ENCODE measurements around the gene RPL4.
A peak's percentile ranks its signal among the peaks of the same experiment; 100 is the strongest.
"Not testable (repeated sequence)": the region's sequence is repeated elsewhere in the genome, so short reads cannot be mapped to it uniquely, and the experiment has no call there.

The RPL4 gene

DNA sequence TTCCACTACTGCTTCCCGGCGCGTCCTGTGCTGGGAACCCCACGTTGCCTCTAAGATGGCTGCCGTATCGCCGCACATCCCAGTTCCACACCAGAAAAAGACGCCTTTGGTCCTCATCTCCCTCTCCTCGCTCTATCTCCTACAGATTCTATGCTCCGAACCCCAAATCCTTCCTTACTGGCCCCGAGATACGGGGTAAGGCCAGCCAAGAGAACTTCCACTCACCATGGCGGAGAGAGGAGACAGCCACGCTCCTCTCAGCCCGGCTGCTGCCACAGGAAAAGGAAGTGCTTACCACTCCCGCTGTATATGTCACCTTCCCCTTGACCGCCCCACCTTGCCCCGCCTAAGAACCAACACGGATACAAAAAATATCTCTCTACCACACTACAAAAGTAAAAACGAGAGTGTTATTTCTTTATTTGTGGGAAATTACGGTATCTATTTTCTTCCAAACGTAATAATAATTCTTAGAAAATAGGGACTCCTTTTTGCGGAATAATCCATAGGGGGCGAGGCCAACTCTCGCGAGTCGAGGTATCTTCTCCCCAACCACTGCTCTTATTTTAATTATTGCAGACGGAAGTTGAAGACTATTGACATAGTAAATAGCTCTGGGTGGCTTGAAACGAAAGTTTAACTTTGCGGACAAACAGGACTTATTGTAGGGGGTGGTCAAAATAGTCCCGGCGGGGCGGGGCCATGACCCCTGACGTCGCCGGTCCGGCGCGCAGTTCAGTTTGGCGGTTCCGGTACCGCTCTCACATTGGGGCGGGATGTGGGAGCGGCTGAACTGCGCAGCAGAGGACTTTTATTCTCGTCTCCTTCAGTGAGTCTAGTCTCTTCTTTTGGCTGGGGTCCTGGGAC lies at the start of gene RPL4, which contains the start of gene ZWILCH:
RPL4 (minus strand) TSS at position 293 of the 867 bp plus-strand sequence; CDS start at position 228, 65 bp downstream.
ZWILCH (plus strand) TSS at position 764 of the 867 bp plus-strand sequence; CDS start at position 777, 13 bp downstream.
- DNase-seq: peak; percentile 90

DNA sequence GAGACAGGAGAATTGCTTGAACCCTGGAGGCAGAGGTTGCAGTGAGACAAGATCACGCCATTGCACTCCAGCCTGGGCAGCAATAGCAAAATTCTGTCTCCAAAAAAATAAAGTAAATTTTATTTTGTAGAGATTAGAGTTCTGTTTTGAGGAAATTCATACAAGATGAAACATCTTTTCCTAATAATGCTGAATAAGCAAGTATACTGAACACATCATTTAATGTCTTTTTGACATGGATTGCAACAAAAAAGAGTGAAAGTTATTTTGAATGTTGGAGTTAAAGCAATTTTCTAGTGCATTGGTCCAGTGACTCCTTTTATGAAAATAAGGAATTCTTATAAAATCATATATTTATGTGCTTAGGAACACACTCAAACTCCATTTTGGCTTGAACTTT lies 40.6 kb upstream of the RPL4 start:
- DNase-seq: no peak

DNA sequence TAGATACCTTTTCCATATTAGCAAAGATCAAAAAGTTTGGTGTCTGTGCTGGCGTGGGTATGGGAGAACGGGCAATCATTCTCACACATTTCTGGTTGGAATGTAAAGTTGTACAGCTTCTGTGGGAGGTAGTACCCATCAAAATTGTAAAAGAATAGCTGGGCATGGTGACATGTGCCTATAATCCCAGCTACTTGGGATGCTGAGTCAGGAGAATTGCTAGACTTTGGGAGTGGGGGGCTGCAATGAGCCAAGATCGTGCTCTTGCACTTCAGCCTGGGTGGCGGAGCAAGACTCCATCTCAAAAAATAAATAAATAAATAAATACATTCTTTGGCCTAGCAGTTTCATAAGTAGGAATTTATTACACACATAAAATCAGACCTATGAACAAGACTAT lies 38.2 kb upstream of the RPL4 start:
- no peak for DNase-seq

DNA sequence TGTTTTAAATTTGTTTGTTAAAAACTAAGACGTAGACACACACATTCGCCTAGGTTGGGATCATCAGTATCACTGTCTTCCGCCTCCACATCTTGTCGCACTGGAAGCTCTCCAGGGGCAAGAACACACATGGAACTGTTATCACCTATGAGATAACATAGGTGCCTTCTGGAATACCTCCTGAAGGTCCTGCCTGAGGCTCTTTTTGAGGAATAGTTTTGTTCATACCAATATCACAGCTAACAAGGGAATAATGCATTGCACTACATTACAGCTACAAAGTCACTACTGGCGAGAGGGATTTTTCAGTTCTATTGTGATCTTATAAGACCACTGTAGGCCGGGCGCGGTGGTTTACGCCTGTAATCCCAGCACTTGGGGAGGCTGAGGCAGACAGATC lies 30.4 kb upstream of the RPL4 start:
- DNase-seq: no peak

DNA sequence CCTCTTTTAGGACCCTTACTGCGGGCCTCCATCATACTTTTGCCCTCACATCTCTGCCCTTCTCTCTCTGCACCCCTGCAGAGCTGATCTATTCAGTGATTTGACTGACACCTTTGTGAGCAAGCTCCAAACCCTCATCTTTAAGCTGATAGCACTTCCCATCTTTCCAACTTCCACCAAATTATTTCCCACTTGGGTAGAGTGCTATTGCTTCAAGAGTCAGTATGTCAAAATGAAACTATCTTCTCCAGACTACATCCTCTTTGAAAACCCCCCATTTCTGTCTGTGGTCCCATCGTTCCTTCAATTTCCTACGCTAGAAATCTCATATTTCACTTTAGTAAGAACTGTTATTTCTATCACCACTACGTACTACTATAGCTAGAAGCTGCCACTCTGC lies 20.2 kb upstream of the RPL4 start:
- DNase-seq: no peak

DNA sequence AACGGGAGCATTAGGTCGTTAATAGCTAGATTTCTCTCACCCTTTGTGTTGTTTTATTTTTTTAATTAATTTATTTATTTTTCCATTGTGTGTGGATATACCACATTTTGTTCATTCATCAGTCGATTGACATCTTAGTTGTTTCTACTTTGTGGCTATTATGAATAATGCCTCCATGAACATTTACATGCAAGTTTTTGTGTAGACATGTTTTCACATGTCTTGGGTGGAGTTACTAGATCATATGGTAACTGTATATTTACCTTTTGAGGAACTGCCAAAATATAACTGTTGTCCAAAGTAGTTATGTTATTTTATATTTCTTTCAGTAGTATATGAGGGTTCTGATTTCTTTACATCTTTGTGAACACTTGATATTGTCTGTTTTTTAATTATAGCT lies 19.3 kb upstream of the RPL4 start:
- DNase-seq: no peak

DNA sequence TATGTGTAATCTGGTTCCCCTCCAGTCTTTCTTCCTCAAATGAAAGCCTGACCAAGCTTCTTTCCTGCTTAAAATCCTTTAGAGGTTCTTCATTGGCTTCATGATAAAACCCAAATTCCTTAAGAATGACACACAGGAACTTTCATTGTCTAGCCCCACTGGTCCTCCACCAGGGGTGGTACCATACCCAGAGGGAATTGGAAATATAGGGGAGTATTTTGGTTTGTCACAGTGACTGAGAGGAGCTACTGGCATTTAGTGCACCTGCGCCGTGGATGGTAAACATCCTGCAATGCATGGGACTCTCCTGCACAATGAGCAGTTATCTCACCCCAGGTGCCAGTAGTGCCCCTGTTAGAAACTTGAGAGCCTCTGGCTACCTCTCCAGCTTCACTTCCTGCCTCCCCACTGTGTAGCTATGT lies 11.3 kb upstream of the RPL4 start:
- no peak for DNase-seq

DNA sequence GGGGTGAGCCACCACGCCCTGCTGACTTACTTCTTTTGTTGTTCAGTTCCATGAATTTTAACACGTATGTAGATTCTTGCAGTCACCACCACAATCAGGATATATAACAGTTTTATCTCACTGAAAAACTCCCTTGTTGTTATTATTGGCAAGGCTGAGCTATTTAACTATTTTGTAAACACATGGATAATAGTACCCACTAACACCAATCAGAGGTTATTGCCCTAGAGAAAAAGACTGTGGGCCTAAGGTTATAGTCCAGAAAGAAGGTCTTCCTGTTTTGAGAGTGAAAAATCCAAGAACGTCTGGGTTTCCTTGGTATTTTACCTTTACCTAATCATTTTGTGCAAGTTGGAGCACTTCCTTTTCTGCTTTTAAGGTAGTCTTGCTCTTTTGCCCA lies 9.9 kb upstream of the RPL4 start:
- no peak for DNase-seq

DNA sequence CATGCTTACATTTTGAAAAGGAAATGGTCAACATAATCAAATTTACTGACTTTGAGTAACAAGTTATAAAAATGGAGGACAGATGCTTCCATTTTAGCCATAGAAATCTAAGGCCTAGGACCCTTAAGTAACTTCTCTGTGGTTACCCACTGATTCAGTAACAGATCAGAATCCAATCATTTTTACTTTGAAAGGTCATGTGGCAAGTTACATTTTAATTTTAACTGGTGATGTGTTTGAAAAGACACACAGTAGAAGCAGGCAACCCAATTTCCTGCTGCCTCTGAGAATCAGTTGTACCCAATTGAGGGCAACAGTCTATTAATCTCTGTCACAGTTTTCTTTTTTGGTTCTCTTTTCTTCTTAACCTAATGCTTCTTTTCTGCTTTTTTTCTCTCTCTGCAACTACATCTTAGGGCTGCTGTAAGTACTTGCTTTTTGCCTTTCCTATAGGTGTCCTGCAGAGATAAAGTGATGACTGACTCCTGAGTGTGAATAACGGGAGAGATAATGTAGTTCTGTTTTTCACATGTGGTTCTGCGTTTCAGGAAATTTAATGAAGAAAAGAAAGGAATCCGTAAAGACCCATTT lies 3.7 kb upstream of the RPL4 start:
- no peak for DNase-seq

DNA sequence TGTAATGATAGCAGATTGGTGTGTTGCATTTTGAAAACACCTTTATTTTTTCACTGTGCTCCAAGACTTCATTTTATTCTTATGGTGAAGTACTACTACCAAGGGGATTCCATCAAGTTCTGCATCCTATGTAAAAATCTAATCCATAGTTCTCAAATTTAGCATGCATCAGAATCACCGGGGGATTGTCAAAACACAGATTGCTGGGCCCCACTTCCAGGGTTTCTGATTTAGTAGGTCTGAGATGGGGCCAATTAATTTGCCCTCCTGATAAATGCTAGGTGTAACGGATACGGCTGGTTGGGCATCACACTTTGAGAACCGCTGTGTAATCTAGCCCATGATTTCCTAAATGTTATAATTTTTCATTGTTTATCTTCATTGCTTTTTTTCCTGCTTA lies 1.2 kb upstream of the RPL4 start:
- DNase-seq: no peak

DNA sequence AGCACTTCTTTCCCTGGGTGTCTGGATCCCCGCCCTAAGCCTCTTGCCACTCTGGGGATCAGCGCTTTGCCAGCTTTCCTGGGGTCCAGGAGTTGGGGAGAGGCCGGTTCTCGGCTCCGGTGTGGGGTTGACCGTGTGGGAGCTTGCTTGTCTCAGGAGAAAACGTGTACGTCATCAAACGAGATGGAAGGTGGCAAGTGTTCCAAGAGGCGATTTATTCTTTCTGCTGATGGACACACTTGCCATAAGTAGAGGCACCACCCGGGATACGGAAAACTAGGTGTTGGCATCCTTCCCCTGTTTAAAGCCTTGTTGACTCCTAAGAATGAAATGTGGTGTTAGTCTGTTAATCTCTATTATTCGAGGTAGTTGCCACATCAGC lies 766 bp upstream of the RPL4 start:
- no peak for DNase-seq

DNA sequence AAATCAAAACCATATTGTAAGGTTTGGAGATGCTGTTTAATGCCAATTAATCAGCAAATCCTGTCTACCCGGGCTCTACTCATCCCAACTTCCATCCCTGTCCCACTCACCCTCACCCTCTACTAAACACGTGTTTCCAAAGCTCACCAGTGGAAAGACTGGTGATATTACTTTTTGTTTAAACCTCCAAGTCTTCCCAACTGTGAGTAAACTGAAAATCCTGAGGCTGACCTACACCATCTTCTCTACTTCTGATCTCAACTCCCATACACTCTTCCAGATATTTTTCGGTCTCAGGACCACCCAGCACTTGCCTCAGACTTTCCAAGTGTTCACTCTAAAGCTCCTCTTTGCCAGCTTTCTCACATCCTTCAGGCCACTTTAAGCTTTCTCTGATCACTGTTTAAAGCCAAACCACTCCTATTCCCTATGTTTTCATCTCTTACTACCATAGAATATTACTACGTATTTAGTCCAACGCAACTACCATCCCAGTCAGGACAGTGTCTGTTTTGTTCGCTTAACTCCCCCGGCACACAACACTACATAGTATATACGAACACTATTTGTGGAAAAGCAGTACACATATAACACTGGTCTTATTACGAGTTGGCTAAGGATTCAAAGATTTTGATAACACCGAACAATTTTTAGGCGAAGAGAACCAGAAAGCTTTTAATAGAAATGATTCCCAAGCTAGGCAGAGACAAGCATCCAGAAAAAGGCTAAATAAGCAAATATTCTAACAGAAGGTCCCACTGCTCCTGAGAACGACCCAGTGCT lies 684 bp downstream of the RPL4 start:
- peak; percentile 24 for DNase-seq

DNA sequence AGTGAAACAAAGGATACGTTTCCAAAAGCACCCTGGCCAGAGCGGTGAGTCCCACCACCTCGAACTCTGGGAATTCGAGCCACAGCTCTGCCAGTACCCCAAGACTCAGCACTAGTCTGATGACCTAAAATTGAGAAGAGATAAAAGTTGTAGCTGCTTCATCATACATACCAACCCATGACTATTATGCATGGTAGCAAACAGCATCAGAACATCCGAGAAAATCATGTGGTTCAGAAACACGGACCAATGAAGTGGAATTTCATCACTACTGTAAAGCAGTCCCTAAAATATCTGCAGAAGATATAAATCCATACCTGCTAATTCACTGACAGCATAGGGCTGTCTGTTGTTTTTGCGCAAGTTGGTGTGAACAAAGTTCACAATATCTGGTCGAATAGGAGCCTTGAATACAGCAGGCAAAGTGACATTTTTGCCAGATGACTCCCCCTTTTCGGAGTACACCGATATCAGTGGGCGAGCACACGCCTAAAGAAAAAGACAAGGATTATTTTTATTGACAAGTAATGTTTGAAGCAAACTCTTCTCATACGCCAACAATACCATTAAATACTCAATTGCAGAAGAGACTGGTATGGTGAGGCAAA lies 1.5 kb downstream of the RPL4 start:
- peak; percentile 20 for DNase-seq

DNA sequence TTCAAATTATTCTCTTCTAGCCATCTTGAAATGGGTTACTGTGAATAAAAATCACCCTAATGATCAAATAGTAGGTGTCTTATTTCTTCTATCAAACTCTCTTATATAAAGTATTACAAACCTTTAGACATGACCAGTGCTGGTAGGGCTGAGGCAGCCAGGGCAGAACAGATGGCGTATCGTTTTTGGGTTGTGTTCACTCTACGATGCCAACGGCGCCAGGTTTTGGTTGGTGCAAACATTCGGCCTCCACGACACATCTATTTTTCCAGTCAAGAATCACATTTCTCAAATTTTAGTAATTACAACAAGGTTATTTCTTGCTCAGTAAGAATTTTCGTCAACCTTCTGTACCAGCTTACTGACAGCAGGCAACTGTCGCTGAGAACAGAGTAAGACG lies 2.2 kb downstream of the RPL4 start:
- no peak for DNase-seq

DNA sequence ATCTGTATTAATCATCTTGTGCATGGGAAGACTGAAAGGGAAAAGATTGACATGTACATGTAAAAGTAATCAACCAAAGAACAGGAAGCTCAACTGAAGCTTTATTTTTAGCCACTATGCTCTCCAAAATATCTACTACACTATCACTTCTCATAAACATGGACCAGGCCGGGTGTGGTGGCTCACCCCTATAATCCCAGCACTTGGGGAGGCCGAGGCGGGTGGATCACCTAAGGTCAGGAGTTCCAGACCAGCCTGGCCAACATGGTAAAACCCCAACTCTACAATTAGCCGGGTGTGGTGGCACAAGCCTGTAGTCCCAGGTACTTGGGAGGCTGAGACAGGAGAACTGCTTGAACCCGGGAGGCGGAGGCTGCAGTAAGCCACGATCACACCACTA lies 4.3 kb downstream of the RPL4 start:
- DNase-seq: not testable (repeated sequence)

DNA sequence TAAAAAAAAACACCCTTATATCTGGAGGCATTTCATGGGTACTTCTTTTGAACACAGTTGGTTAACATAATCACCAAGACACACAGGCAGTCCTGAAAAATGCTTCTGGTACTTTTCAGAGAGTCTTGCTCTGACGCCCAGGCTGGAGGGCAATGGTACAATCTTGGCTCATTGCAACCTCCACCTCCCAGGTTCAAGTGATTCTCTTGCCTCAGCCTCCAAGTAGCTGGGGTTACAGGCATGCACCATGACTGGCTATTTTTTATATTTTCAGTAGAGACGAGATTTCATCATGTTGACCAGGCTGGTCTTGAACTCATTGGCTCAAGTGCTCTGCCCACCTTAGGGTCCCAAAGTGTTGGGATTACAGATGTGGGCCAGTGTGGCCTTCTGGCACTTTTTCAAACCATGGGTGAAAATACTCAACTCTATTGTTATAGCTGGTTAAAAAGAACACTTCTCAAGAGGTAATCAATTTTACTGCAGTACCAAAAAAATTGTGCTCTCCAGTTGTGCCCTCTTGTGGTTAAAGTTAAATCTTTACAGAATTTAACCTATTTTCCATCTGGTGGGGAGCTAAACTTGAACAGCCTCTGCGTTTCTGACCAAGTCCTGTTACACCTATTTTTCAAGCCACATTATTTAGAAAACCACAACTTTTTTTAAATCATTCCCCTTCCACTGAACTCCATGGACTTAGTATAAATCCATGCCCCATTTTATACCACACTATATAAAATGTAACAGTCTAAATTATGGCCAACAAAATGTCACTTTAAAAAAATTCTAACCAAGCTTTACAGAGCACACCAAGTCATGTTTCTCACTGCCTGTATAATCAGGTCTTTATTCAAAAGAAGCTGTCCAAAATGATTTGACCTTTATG lies 5.9 kb downstream of the RPL4 start:
- DNase-seq: peak; percentile 64

DNA sequence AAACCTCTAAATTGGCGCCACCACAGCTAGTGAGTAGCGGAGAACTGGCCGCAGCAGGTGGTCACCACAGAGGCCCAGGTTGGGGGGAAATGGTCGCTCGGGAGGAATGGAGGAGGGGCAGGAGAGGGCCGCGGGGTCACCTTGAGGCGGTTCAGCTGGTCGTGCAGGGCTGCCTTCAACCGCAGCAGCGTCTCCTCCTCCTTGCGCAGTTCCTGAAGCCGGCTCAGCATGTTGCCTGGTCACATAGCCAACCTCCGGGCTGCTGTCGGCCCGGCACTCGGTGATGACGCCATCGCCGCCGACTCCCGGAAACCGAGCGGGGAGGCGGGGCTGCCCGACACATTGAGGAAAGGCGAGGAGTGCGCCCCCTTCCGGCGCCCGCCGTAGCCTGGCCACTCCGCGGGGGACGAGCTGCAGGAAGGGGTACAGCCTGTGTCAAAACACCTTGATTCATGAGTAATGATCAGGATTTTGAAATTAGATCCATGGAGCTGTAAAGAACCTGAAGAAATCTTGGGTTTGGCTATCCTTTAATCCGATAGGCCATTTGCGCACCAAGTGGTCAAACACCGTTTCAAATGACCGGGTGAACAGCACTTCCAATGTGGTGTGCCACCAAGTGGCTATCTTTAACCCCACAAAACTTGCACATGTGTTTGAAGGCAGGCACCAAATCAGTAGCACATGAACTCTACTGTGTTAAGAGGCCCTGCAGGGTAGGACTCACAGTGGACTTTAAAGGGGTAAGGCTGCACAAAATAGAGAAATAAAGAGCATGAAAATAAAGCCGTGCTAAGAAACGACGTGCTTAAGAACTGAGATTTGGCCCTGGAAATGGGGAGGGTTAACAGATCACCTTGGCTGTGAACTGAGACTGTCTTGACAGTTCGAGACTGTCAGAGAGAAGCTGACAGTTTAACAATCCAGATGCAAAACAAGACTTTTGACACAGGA lies 6.9 kb downstream of the RPL4 start, which contains the start of gene SNAPC5:
SNAPC5 (minus strand) TSS at position 261 of the 954 bp plus-strand sequence; CDS start at position 230, 31 bp downstream.
- peak; percentile 94 for DNase-seq

DNA sequence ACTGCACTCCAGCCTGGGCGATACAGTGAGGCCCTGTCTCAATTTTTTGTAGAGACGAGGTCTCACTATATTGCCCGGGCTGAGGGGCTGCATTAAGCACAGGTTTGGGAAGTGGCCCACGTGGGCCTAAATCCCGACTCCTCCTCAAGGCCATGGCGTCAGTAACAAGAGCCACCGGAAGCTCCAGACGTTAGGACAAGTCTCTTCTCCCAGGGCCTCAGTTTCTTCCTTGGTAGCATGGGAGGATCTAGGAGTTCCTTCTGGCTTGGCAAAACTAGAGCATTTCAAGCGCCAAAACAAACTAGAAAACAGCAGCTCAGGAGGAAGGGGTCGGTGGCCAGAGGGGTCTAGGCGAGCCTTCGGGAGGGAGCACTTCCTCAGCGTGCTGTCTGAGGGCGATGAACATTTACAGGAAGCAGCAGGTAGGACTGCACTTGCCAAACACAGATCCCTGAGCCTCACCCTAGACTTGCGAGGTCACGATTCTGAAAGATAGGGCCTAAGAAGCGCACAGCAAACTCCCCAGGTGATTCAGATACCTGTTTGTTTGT lies 7.6 kb downstream of the RPL4 start:
- peak; percentile 57 for DNase-seq

DNA sequence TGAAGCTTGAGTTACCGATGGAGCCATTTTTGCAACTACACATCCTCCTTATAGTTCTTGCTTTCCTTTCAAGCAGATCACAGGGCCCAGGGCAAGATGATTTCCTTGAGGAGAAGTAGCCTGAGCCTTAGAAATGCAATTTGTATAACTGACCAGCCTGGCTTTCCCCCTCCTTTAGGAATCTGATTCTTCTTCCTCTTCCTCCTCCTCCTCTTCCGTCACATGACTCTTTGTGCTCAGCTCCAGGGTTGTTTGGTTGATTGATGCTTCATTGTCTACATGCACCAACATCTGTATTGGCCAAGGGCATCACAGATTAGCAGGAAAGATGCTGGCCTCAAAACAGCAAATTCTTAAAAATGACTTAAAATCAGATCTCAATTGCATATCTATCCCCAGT lies 10.4 kb downstream of the RPL4 start:
- DNase-seq: no peak

DNA sequence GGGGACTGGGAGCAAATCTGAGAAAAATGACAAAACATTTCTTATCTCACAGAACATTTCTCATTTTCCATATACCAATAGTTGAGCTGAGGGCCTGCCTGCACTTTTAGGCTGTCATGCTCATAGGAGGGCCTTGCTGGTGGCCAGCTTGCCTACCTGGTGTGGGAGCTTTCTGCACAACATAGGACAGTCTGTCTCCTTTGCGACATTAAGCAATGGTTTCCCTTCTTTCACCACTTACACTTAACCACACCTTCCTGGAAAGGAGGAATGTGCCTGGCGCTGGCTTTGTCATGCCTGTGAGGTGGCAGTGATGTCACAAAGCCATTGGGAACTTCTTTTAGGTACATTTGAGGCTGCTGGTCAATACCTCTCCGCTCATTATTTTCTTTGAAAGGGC lies 12.8 kb downstream of the RPL4 start:
- DNase-seq: no peak
